GM18909 (cell line): ENCODE data around the gene DPP3.
A peak's percentile ranks its signal among the peaks of the same experiment; 100 is the strongest.
"Not testable (repeated sequence)": the region's sequence is repeated elsewhere in the genome, so short reads cannot be mapped to it uniquely, and the experiment has no call there.

ENCODE experiments used
- ATAC-seq: cut with Tn5 transposase; IDR thresholded peaks from one replicate; pipeline ENCODE4 v1.9.1; 2021; ENCODE audit warnings: mild to moderate bottlenecking; ENCODE audit not compliant: unreplicated experiment, poor library complexity

The DPP3 gene

DNA sequence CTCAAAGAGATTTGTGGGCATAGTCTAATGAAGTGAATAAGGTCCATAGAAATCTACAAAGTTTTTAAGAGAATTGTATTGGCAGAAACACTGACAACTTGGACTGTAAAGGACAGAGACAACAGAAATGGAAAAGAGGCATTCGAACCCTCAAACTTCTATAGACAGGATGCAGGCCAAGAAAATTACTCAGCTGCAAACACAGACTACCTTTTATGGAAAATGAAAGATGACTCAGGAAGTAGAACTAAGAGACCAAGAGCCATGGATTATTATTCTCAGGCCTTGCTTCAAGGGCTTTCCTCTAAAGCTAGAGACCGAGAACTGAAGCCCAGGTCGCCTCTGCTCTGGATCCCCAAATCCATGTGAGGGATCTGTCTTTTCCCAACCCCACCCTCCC is 17.3 kb upstream of the DPP3 start:
- no peak for ATAC-seq

DNA sequence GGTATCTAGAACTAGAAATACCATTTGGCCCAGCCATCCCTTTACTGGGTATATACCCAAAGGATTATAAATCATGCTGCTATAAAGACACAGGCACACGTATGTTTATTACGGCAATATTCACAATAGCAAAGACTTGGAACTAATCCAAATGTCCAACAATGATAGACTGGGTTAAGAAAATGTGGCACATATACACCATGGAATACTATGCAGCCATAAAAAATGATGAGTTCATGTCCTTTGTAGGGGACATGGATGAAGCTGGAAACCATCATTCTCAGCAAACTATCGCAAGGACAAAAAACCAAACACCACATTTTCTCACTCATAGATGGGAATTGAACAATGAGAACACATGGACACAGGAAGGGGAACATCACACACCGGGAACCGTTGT is 16.1 kb upstream of the DPP3 start:
- ATAC-seq: not testable (repeated sequence)

DNA sequence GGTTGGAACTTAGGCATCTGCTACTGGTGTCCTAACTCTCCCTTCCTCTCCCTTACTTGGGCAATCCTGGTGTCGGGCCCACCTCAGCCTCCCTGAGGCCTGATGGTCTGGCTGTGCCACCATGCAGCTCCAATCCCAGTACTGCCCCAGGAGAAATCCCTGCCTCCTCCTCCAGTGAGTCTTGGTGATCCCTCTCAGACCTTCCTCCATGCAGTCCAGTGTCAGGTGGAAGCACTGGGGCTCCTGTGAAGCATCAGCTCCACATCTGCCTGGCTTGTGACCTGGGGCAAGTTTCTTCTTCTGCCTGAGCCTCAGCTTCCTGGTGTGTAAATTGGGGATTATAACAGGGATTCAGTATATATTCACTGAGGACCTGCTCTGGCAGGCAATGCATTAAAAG is 15.3 kb upstream of the DPP3 start:
- ATAC-seq: no peak

DNA sequence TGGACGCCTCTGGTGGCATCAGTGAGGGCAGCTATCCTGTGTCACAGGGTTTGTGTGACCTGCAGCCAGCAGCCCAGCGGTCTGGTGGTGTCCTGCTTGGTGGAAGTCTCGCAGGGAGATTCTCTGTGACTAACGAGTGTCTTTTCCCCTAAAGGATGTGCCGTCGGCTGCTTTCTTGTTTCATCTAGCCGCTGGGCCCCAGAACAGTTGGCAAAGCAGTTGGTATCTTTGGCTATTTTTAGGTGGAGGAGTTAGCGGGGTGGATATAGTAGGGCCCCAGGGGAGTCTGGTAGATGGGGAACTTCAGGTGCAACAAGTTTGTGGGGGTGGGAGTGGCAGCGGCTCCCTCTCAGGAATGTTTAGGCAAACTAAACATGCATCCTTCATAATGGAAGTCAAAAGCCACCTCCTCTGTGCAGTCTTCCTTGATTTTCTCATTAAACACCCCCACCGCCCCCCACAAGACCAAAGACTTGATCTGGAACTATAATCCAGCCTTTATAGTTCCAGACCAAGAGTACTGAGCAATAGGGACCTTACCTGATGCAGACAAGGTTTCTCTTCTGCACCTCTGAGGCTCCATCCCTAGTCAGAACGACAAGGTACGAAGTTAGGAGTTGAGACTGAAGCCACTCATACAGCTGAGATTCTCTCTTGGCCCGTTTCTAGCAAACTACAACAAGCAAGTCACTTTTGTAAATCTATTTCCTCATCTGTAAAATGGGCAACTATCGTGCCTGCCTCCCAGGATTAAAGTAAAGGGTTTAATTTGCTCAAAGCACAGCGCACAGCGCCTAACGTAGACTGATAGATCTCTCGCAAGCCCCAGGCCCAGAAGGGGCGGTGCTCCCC is 14.6 kb upstream of the DPP3 start:
- no peak for ATAC-seq

DNA sequence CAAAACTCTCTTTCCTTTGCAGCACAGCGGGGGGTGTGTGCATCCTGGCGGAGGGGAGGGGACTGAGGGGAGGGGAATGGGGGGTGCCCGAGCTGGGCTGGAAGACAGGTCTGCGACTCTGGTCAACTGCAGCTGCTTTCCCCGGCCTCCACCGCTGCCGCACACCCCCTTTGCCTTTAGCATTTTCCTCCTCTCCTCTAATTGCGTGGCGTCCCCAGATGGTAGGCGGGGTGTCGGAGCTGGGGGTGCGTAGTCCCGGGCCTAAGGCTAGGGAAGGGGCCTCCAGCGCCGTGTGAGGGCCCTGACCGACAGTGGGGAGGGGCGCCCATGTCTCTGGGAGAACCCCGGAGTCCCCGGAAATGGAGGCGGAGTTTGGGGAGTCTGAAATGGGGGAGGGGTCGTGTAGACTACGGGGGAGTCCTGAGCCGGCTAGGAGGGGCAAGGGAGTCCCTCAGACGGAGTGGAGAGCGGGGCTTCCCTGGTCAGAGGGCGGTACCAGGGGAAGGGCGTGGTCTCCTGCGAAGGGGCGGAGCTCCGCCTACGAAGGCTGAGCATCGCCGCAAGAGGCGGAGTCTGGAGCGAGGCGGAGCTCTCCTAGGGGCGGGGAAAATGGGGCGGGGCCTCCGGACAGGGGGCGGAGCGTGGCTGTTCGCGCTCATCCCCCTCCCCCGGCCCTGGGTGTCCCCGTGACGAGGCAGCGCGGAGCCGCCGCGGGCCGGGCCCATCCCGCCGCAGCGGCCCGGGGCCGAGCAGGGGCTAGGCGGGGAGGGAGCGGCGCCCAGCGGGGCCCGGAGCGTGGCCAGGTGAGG is 13.8 kb upstream of the DPP3 start, which contains the start of gene PELI3:
Gene PELI3 (plus strand): TSS at position 681 of the 809 bp plus-strand sequence. CDS start 1,224 bp downstream, outside the sequence.
- peak; percentile 85 for ATAC-seq

DNA sequence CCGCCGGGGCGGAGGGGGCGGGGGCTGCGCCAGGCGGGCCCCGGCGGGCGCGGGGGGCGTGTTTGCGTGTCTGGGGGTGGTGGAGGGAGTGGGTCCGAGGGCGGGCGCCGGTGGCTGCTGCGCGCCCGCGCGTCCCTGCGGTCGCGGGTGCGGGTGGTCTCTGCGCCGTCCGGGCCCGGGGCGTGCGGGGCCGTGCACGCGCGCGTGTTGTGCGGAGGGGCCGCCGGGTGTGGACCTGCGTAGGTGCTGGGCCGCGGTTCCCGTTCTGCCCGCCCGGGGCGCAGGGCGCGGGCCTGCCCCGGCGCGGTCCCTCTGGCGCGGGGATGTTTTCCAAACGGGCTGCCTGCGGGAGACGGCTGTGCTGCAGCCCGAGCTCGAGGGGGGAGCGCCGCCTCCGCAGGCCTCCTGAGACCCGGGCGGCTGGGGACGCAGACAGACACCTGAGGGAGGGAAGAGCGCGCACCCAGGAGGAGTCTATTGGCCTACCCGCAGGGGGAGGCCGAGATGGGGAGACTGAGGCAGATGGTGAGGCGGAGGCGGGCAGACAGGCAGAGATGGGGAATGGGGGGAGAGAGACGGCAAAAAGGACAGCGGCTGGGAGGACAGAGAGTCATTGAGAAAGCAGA is 13.1 kb upstream of the DPP3 start:
- ATAC-seq: peak; percentile 35

DNA sequence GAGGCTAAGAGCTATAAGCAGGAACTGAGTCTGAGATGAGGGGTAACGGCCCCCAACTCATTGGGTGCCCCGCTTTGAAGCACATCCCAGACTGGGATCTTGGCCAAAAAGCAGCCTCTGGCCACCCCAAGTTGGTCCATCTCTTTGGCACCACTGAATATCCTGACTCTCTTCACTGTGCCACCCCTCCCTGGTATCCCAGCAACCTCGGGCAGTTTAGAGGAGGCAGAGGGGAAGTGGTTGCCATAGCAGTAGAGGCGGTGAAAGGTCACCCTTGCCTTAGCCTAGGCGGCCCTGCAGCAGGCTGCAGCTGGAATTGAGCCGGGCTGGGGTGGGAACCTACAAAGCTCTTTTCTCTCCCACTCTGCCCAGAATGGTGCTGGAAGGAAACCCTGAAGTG is 12.5 kb upstream of the DPP3 start:
- ATAC-seq: no peak

DNA sequence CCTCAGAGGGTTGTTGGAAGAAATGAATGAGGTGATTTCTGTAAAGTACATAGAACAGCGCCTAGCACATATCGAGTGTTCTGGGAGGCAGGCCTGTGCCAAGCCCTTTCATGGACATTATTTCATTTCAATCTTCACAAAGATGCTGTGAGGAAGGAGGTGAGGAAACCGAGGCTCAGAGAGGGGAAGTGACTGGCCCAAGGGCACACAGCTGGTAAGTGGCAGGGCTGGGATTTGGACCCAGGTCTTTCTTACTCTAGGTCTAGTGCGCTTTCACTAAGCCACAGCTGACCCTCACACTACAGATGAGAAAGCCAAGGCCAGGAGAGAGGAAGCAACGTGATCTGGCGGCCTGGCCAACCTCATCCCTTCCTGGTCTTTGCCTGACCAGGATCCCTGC is 11.5 kb upstream of the DPP3 start:
- no peak for ATAC-seq

DNA sequence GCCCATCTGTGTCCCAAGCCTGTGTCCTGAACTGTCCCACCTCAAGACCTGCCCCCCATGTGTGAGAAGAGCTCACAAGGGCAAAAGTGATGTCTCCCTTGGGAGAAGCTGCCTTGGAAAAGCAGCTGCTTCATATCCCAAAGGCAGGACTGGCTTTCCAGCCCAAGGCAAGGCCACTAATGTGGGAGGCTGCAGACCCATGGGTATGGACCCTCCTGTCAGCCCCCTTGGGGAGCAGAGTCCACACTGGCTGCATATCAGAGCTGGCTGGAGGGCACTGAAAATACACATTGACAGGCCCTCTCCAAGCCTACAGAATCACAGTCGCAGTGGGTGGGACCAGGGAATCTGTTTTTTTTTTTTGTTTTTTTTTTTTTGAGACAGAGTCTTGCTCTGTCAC is 10.8 kb upstream of the DPP3 start:
- ATAC-seq: no peak

DNA sequence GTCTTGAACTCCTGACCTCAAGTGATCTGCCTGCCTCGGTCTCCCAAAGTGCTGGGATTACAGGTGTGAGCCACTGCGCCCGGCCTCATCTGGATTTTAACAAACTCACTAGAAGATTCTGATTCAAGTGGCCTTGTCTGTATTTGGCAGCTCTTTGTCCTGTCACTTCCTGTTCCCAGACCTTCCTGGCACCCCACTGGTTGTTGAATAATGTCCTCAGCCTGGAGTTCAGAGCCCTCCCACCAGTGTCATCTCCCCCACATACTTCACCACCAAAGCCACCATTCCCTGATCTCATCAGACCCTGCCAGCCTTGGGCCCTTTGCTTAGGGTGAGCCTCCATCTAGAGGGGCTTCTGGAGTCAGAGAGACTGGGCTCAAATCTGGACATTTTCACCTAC is 10.2 kb upstream of the DPP3 start:
- no peak for ATAC-seq

DNA sequence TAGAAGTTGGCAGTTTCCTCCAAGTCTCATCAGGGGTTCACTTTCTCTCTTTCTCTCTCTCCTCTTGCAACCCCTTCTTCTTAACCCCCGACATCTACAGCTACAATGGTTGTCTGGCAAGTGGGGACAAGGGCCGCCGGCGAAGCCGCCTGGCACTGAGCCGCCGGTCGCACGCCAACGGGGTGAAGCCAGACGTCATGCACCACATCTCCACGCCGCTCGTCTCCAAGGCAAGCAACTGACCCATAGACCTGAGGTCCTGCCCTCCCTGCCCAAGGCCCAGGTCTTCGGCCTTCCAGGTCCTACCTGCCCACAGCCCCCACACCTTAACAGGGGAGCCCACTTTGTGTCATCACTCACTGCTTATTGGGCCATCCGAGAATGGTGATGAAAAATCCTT is 9.1 kb upstream of the DPP3 start:
- ATAC-seq: no peak

DNA sequence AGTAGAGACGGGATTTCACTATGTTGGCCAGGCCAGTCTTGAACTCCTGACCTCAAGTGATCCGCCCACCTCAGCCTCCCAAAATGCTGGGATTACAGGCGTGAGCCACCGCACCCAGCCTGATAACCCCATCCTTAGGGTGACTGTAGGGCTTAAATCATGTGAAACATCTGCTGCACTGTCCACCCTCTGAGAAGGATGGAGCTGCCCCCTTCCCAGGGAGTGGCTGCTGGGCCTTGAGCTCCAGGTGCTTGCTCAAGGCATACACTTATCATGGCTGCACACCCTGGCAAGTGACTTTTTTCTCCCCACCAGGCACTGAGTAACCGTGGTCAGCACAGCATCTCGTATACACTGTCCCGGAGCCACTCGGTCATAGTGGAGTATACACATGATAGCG is 8.2 kb upstream of the DPP3 start:
- ATAC-seq: no peak

DNA sequence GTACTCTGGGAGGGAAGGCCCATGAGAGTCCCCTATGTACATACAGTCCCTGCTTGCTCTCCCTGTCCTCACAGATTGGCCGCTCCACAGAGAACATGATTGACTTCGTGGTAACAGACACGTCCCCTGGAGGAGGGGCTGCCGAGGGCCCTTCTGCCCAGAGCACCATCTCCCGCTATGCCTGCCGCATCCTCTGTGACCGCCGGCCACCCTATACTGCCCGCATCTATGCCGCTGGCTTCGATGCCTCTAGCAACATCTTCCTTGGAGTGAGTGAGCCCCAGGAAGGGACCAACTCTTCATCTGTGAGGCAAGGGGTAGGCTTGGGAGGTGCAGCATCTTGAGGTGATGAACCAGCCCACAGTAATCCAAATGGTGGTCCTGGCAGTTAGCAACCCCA is 7.1 kb upstream of the DPP3 start:
- ATAC-seq: no peak

DNA sequence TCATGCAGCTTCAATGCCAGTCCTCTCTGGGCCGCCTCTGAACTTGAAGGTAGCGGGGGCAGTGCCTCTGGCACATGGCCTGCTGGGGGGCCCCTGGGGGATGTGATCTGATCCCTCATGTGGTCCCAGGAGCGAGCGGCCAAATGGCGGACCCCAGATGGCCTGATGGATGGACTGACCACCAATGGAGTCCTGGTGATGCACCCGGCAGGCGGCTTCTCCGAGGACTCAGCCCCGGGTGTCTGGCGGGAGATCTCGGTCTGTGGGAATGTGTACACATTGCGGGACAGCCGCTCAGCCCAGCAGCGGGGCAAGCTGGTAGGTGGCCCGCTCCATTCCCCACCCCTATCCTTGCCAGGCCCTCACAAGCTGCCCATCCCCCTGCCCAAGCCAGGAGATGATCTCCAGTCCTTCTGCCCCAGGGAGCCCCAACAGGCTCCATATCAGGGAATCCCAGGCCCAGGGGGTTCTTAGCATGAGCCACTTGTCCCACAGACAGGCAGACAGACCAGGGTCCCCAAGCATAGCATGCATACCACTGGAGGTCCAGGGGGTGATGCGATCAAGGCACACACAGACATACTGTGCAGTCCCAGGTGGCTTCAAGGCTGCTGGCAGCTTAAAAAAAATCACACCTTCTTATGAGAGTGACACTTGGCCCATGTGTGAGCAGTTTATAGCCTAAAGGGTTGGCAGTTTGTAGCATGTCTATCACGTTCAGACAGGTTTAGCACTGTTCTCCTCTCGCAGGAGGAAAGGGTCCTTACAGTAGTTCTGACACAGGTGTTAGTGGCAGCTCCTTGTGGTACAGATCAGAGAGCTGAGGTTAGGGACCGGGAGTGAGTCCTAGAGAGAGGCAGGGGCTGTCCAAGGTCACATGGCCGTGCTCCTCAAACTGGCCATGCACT is 6.4 kb upstream of the DPP3 start:
- no peak for ATAC-seq

DNA sequence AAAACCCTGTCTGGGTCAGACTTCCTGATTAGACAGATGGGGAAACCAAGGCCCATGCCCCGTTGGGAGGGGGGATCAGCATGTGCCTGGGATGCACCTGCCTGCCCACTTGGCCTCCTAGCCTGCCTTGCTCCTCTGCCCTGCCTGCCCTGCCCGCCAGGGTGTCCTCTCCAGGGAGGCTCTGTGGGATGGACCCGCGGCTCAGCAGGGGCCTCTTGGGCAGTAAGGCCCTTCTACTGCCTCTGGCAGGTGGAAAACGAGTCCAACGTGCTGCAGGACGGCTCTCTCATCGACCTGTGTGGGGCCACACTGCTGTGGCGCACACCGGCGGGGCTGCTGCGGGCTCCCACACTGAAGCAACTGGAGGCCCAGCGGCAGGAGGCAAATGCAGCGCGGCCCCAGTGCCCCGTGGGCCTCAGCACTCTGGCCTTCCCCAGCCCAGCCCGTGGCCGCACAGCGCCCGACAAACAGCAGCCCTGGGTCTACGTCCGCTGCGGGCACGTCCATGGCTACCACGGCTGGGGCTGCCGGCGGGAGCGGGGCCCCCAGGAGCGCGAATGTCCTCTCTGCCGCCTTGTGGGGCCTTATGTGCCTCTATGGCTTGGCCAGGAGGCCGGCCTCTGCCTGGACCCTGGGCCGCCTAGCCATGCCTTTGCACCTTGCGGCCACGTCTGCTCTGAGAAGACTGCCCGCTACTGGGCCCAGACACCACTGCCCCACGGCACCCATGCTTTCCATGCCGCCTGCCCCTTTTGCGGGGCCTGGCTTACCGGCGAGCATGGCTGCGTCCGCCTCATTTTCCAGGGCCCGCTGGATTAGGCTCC is 4.7 kb upstream of the DPP3 start:
- ATAC-seq: no peak

DNA sequence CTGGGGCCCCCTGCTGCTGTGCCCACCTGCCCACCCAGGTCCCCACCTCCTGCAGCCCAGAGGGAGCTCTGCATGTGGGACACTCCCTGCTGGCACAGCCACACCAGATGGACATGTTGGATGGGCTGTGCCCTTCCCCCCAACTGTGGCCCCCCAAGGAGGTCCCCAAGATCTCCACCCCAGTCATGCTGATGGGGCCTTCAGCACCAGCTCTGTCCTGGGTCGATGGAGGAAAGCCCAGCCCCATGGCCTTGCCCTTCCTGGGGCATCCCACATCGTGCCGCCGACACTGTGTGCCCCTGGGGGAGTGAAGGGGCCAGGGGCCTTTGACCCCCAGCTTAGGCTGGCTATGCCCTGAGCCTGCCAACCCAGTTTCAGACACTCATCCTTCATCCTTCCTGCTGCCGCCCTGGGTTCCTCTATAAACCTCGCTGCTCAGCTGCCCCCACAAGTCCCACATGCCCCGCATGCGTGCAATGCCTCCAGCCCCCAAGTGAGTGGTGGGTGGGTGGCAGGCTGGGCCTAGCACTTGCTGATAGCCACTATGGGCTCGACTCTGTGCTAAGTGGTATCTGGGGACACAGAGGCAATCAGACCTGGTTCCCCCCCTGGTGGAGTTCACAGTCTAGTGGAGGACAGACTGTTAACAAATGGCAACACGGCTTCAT is 3.9 kb upstream of the DPP3 start:
- no peak for ATAC-seq

DNA sequence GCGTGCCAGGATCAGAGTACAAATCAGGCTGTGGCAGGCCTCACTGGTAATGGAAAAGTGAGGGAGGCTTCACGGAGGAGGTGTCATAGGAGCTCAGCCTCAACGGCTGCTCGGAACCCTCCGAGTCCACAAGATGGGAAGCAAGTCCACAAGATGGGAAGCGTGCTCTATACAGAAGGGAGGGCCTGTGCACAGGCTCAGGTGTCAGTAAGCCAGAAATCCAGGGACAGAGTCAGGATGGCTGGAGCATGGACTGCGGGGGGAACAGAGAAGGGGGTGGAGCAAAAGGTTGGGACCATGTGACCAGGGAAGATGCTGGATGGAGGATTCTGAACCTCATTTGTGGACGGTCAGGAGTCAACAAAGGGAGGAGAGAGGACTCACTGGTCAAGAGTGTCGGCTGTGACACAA is 3.4 kb upstream of the DPP3 start:
- ATAC-seq: no peak

DNA sequence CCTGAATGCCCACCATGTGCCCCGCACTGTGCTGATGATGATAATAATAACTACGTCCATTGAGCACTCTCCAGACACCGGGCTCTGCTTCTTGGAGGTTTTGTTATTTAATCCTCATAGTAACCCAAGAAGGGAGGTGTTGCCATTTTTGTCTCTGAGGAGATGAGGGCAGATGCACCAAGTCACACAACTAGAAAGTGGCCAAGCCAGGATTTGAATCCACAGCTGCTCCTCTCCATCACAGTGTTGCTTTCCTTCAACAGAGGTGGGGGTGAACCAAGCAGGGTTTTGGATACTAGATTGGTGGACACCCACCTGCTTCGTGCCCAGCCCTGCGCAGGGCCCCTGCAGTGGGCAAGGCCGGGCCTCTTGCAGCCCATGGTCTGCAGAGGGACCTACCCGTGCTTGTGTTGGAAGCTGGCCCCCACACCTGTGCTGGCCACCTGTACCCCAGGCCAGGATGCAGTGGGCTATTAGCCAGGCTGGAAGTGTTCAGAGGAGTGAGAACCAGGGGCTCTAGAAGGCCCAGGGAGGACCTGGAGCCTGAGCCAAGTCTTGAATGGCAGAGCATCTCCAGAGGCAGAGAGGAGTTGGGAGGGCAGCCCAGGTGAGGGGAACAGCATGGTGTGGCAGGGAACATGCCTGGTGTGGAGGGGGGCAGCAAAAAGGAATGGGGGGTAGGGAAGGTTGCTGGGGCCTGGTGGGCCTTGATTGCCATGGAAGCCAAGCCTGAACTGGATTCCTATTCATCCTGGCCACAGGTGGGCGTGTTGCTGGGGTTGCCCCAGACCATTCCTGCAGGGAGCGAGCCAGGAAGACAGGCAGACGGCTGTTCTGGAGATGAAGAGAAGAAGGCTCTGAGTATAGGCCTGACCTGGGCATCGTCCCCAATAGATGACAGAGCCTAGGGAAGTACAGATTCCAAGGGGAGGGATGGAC is 2.7 kb upstream of the DPP3 start:
- no peak for ATAC-seq
